ENCODE measurements around the gene TFDP1. TPM values are rescaled to one million over a fixed set of nuclear protein-coding genes. Genes with fewer than 3 reads are reported as not detected.

TFDP1 gene
- total RNA-seq, 1 experiment from 2014 or later = 45.6 TPM

DNA sequence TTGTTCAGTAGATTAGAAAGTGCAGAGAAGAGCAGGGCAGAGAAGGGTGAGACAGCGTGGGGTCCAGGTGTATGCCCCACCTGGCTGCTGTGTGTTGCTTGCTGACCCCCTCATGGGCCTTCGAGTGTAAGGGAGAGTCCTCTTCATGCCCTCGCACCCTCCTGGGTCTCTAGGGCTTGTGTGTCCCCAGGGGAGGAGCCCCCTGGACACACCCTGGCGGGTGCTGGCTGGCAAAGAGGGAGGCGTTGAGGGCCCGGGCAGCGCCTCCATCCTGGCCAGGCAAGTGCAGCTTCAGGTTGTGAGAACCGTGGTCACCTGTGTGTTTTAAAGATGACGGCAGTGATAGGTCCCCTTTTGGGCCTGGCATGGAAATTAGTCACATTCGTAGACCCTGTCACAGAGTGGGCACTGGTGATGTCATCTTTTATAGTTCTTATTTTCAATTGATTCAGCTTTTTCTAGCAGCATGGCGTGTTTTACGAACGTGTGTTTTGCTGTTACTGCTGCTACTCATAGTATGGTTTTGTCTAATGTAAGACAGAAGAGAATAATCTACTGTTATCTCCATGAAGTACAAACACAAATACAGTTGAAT, 18.7 kb downstream of the TFDP1 start:
- no peak for DNase-seq (ENCODE audit: low read depth, low spot score)

GRCh38 chr13:113604186-113604585, 19.6 kb downstream of the TFDP1 start:
- no peak for DNase-seq (ENCODE audit: low read depth, low spot score)

More for the DNA sequence above, 18.7 kb downstream of the TFDP1 start:
- in situ Hi-C loops (cut with HindIII; ENCODE audit: low pct_unique_long_range_greater_than_20kb, low sequenced_read_pairs) = no loop called here

DNA sequence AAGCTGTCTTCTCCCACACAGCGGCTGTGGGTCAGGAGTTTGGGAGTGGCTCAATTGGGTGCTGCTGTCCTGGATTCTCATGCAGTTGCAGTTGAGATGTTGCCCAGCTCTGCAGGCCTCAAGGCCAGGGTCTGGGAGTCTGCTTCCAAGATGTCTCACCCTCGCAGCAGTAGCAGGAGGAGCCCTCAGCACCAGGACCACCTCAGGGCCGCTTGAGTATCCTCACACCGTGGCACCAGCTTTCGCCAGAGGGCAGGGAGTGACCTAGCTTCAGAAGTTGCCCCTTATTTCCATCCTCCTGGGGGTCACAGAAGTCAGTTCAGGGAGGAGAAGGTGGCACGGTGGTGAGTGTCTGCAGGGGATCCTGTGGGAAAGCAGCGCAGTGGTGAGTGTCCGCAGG, 20.9 kb downstream of the TFDP1 start:
- DNase-seq (ENCODE audit: low read depth, low spot score) = no peak
- in situ Hi-C loops (cut with HindIII; ENCODE audit: low pct_unique_long_range_greater_than_20kb, low sequenced_read_pairs) = no loop called here

More at GRCh38 chr13:113604186-113604585, 19.6 kb downstream of the TFDP1 start:
- in situ Hi-C loops (cut with HindIII; ENCODE audit: low pct_unique_long_range_greater_than_20kb, low sequenced_read_pairs) = no loop called here

DNA sequence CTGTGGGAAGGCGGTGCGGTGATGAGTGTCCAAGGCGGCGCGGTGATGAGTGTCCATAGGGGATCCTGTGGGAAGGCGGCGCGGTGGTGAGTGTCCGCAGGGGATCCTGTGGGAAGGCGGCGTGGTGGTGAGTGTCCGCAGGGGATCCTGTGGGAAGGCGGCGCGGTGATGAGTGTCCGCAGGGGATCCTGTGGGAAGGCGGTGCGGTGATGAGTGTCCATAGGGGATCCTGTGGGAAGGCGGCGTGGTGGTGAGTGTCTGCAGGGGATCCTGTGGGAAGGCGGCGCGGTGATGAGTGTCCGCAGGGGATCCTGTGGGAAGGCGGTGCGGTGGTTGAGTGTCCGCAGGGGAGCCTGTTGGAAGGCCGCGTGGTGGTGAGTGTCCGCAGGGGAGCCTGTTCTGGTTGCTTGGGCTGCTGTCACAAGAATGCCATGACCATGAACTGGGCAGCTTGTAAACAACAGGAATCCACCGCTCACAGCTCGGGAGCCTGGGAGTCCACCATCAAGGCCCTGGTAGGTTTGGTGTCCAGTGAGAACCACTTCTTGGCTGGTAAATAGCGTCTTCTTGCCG, 21.4 kb downstream of the TFDP1 start:
- no peak for DNase-seq (ENCODE audit: low read depth, low spot score)
- in situ Hi-C loops (cut with HindIII; ENCODE audit: low pct_unique_long_range_greater_than_20kb, low sequenced_read_pairs) = no loop called here

- in situ Hi-C loops (cut with HindIII; ENCODE audit: low pct_unique_long_range_greater_than_20kb, low sequenced_read_pairs) = no loop called here
- DNase-seq (ENCODE audit: low read depth, low spot score) = no peak
Measured at GRCh38 chr13:113607056-113607888, 22.7 kb downstream of the TFDP1 start.

DNA sequence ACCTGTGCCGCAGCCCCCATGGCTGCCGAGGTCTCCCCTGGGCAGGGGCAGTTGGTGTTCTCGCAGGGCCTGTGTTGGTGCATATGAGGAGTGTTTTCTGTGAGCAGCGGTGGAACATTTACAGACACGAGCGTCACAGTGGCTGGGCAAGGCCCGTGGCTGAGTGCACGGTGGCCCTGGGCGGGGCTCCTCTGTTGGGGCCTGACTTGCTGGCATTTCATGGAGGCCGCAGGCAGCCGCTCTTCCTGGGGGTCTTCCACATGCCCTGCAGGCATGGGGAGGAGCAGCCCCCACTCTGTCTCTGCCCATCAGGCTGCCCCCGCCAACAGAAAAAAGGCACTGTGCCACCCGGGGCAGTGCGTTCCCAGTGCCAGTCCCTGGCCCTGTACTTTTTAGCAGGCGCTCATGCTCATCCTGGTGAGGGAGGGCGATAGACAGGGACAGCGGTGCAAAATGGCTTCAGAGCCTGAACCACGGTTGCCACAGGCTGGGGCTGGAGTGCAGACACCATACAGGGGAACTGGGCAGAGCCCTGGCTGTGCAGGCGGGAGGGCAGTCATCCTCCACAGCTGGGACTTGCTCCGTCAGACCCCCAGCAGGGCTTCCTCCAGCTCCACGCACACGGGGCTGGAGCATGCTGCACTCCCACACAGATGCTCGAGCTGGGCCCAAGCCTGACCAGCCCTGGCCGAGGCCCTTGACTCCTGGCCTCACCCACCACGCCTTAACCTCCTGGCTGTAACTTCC, 23.5 kb downstream of the TFDP1 start:
- DNase-seq (ENCODE audit: low read depth, low spot score) = no peak
- in situ Hi-C loops (cut with HindIII; ENCODE audit: low pct_unique_long_range_greater_than_20kb, low sequenced_read_pairs) = no loop called here

- in situ Hi-C loops (cut with HindIII; ENCODE audit: low pct_unique_long_range_greater_than_20kb, low sequenced_read_pairs) = no loop called here
- no peak for DNase-seq (ENCODE audit: low read depth, low spot score)
Measured at GRCh38 chr13:113608967-113609533, 24.5 kb downstream of the TFDP1 start.

DNA sequence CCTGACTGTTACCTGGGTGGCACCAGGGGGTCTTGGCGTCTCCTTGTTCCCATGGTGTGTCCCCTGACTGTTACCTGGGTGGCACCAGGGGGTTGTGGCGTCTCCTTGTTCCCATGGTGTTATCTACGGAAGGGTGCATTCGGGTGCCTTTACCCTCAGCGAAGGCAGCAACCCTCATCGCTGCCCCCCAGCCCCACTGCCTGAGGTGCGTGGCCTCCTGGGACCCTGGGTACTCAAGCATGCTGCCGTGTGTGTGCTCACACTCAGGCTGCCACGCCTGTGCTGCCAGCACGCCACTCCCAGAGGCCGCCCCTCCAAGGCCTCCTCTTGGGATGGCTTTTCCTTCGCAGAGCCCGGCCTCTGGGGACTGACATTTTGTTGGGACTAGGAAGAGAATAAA, 25.1 kb downstream of the TFDP1 start:
- DNase-seq (ENCODE audit: low read depth, low spot score) = no peak
- in situ Hi-C loops (cut with HindIII; ENCODE audit: low pct_unique_long_range_greater_than_20kb, low sequenced_read_pairs) = no loop called here

DNA sequence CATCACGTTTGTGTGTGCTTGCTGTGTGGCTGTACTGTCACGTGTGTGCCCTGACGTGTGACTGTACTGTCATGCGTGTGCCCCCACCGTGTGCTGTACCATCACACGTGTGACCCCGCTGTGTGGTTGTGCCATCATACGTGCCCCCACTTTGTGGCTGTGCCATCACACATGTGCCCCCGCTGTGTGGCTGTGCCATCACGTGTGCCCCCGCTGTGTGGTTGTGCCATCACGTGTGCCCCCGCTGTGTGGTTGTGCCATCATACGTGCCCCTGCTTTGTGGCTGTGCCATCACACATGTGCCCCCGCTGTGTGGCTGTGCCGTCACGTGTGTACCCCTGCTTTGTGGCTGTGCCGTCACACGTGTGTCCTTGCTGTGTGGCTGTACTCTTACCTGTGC, 25.7 kb downstream of the TFDP1 start:
- in situ Hi-C loops (cut with HindIII; ENCODE audit: low pct_unique_long_range_greater_than_20kb, low sequenced_read_pairs) = no loop called here
- no peak for DNase-seq (ENCODE audit: low read depth, low spot score)

DNA sequence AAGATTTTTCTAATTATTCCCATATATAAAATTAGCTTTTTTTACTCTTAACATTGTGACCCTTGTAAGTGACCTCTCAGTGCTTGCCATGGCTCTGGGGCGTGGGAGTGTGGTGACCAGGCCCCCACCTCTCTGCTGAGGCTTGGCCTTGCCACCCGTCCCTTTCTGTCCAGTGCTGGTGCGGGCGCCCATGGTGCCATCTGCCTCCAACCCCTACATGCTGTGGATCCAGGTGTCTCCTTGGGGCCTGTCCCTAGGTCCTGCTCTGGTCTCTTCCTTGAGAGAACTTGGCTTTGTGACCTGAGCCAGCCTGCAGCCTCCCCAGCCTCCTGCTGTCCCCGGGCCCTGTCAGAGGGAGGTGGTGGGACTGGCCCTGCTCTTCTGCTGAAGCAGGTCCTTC, 27.4 kb downstream of the TFDP1 start:
- DNase-seq (ENCODE audit: low read depth, low spot score) = no peak
- in situ Hi-C loops (cut with HindIII; ENCODE audit: low pct_unique_long_range_greater_than_20kb, low sequenced_read_pairs) = no loop called here

DNA sequence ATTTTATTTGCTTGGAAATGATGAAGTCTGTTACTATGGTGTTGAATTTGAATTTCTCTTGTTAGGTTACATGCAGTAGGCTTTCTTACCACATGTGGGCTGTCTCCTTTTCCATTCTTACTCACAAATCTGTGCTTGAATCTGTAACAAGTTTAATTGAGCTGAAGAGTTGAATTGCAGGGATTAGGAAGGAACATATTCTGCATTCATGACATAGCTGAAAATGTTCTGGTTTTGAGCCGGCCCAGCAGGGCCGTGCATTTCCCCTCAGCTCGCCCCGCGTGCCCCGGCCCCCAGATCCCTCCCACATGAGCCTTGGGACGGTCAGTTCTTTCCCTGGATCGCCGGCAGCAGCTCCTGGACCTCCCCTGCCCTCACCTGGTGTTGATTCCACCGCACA, 28.1 kb downstream of the TFDP1 start:
- in situ Hi-C loops (cut with HindIII; ENCODE audit: low pct_unique_long_range_greater_than_20kb, low sequenced_read_pairs) = no loop called here
- no peak for DNase-seq (ENCODE audit: low read depth, low spot score)

DNA sequence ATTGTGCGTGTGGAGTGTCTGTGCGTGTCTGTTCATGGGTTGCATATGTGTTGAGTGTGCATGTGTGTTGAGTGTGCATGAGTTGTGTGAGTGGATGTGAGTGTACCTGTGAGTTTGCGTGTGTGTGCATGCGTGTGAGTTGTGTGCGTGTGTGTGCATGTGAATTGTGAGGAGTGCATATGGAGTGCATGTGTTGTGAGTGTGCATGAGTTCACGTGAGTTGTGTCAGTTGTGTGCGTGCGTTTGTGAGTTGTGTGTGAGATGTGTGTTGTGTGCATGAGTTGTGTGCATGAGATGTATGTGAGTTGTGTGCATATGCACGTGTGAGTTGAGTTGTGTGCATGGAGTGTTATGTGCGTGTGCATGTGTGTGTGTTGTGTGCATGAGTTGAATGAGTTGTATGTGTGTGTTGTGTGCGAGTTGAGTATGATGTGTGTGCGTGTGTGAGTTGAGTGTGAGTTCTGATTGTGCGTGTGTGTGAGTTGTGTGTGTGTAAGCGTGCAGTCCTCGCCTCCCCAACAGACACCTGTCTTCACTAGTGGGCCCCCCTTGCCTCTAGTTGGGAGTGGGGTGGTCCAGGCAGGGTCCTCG, 29.3 kb downstream of the TFDP1 start:
- DNase-seq (ENCODE audit: low read depth, low spot score) = no peak
- in situ Hi-C loops (cut with HindIII; ENCODE audit: low pct_unique_long_range_greater_than_20kb, low sequenced_read_pairs) = no loop called here

GRCh38 chr13:113616281-113616906, 31.8 kb downstream of the TFDP1 start:
- no peak for DNase-seq (ENCODE audit: low read depth, low spot score)
- in situ Hi-C loops (cut with HindIII; ENCODE audit: low pct_unique_long_range_greater_than_20kb, low sequenced_read_pairs) = no loop called here

DNA sequence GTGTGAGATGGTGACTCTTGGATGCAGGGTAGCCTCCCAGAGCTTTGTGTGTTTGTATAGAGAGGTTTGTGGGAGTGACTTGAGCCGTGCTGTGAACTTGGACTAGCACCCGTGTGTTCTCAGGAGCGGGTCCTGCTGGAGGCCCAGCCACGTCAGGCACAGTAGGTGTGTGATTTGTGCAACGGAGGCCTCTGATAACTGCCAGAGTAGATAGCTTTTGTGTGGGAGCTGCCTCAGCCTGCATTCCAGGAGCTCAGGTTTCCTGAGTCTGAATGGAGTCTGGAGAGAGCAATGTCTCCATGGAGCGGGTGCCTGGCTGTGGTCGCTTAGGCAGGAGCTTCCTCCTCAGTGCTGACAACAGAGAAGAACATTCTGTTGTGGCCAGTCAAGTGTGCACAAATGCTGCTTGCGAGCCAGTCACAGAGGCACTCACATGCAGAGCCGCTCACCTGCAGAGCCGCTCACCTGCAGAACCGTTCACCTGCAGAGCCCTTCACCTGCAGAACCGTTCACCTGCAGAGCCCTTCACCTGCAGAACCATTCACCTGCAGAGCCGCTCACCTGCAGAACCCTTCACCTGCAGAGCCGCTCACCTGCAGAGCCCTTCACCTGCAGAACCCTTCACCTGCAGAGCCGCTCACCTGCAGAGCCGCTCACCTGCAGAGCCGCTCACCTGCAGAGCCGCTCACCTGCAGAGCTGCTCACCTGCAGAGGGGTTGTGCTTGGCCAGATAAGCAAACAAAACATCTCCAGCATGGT, 32.6 kb downstream of the TFDP1 start:
- in situ Hi-C loops (cut with HindIII; ENCODE audit: low pct_unique_long_range_greater_than_20kb, low sequenced_read_pairs) = no loop called here
- DNase-seq (ENCODE audit: low read depth, low spot score) = no peak

GRCh38 chr13:113617961-113618360, 33.4 kb downstream of the TFDP1 start:
- in situ Hi-C loops (cut with HindIII; ENCODE audit: low pct_unique_long_range_greater_than_20kb, low sequenced_read_pairs) = no loop called here

GRCh38 chr13:113618455-113618854, 33.9 kb downstream of the TFDP1 start:
- in situ Hi-C loops (cut with HindIII; ENCODE audit: low pct_unique_long_range_greater_than_20kb, low sequenced_read_pairs) = no loop called here

More at GRCh38 chr13:113617961-113618360, 33.4 kb downstream of the TFDP1 start:
- no peak for DNase-seq (ENCODE audit: low read depth, low spot score)

More at GRCh38 chr13:113618455-113618854, 33.9 kb downstream of the TFDP1 start:
- no peak for DNase-seq (ENCODE audit: low read depth, low spot score)

All from SK-MEL-5 (cell line).